HuH-7.5 (cell line): ENCODE data around the gene NOP16.

Experiments
- DNase-seq: peaks from one replicate; pipeline ENCODE4 v3.0.0; 2011; ENCODE audit warnings: low spot score

Gene NOP16

DNA sequence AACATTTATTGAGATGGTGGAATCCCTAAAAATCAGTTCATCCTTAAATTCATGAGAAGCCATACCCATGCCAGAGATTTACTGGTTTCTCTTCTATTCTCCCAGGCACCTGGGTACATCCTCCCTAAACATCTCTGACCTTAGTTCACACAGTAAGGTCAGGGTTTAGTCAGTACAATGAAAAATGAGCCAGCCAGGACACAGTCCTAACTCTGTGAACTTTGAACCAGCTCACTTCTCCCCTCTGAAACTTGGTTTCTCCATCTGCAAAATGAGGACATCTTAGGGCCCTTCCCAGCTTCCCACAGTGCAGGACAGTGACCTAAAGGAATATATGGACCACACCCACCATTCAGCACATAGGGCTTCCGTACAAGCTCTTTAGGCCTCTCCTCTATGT is 1.9 kb downstream of the NOP16 start:
- no peak for DNase-seq

GRCh38 chr5:176384991-176385390 is 3.4 kb downstream of the NOP16 start:
- DNase-seq = no peak

DNA sequence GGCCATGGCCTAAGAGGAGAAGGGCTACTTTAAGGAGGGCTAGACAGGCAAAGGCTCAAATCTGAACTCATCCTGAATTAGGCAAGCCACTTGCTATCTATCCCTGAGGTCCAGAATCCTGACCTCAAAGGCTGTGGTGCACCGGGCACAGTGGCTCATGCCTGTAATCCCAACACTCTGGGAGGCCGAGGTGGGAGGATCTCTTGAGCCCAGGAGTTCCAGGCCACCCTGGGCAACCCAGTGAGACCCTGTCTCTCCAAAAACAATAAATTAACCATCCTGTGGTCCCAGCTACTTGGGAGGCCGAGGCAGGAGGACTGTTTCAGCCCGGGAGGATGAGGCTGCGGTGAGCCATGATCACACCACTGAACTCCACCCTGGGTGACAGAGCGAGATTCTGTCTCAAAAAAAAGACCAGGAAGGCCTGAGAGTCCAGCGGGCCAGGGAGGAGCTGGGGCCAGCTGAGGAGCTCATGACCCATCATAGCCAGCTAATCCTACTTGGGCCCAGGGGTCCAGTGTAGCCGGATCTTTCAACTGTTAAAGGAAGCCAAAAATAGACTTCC is 4.0 kb downstream of the NOP16 start:
- DNase-seq = no peak

DNA sequence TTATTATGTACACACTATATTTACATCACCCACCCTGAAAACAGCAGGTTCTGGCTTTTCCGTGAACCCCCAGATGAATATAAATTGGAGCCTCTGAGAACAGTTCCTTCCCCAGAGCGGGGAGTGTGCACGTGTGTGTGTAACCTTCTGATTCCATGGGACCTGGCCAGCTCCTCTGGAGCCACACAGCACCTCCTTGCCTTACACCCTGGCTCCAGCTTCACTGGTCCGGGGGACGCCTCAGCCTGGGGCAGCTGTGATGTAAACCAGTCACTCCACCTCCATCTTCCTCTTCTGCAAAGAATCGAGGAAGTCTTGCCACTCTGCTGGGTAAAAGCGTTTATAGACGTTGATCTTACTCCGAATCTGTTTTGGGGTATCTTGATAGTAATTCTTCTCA is 4.4 kb downstream of the NOP16 start:
- no peak for DNase-seq

DNA sequence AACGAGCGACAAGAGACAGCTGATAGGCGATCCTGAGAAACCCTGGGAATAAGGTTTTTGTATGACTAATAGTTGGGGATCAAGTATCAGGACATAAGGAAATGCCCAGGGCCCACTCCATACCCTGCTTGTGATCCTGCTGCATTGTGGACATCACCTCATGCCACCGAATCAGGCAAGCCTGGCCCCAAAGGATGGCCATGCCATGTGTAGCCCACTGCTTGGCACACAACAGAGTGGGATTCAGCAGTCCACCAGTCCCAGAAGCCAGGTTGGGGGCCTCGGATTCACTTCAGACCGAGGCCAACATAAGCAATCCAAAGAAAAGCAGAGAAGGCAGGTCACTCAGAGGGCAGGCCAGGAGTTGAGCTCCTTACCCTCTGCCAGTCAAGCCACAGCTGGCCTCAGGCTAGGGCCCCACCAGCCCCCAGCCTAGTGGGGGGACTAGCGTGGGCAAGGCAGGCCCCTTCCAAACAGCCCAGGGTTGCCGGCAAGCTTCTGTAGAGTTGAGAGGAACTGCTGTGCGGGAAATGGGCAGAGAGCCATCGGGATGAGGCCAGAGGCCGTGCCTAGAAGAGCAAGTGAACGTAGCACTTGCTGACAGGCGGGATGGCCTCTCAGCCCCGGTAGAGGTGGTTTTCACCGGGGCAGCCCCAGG is 5.0 kb downstream of the NOP16 start:
- DNase-seq = no peak

GRCh38 chr5:176382721-176383120 is 5.7 kb downstream of the NOP16 start:
- no peak for DNase-seq

DNA sequence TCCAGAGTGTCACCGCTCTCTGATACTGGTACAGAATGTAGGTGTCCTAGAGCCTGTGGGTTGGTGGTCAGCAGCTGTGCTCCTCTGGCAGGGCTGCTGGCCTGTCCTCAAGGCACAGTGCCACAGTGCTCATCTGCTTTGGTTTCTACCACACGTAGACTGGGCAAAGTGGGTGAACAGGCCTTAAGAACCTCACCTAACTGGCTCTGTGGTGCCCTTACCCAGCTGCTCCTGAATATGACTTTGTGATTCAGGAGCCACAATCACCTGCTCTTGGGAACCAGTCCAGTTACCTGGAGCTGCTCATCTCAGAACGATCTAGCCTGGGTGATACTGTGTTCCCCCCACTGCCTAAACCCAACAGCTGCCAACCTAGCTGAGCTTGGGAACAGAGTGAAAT is 6.4 kb downstream of the NOP16 start:
- DNase-seq = no peak

DNA sequence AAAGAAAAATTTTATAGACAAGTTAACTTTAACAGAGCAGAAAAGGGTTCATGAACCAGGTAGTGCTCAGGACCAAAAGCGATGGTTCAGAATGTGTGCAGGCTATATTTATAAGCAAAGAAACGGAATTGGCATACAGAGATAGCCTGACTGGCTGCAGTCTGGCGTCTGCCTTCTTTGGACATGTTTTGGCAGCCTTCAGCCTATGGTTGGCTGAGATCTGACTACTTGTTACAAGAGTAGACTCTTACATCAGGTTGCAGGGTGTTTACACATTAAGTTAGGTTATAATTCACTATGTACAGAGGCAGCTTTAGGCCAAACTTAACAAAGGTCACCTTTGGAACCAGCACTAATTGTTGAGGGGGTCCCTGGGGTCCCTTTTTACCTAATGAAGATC is 7.0 kb downstream of the NOP16 start:
- no peak for DNase-seq

- no peak for DNase-seq
Measured at GRCh38 chr5:176379881-176380280, 8.5 kb downstream of the NOP16 start.

- no peak for DNase-seq
Measured at GRCh38 chr5:176373100-176373818, 15.1 kb downstream of the NOP16 start.

DNA sequence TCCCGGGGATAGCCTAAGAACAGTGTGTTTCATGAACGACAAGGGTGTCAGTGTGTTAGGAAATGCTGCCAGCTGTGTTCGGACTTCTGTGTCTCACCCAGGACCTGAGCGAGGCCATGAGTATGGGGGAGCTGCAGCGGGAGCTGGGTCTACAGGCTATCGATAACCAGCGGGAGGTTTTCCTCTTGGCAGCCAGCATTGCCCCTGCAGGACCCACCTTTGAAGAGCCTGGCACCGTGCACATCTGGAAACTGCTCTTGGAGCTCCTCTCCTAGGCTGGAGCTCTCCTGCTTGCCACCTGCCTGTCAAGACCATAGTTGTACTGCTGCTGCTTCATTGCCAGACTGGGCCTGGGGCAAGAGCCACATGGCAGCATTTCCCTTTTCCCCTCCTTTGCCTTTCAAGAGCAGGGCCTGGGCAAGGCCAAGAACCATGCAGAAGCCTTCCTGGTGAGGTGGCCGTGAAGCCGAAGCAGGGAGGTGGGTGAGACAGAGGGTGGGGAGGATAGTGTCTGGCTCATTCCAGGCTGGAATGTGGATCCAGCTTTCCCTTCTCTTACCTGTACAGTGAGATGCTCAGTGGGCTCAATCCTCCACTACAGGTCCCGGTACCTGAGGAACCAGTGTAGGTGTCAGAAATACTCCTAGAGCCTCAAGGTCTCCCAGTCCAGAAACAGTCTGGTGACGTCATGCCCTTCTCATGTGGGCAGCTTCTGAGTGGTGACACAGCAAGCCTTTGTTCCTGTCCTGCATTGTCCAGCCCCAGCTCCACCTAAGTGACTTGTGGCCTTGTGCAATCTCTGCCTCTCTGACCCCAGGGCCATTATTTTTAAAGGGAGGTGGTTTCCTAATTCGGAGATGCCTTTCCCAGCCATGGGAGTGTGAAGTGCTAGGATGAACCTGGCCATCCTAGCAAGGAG is 16.5 kb downstream of the NOP16 start:
- DNase-seq = peak; percentile 46

DNA sequence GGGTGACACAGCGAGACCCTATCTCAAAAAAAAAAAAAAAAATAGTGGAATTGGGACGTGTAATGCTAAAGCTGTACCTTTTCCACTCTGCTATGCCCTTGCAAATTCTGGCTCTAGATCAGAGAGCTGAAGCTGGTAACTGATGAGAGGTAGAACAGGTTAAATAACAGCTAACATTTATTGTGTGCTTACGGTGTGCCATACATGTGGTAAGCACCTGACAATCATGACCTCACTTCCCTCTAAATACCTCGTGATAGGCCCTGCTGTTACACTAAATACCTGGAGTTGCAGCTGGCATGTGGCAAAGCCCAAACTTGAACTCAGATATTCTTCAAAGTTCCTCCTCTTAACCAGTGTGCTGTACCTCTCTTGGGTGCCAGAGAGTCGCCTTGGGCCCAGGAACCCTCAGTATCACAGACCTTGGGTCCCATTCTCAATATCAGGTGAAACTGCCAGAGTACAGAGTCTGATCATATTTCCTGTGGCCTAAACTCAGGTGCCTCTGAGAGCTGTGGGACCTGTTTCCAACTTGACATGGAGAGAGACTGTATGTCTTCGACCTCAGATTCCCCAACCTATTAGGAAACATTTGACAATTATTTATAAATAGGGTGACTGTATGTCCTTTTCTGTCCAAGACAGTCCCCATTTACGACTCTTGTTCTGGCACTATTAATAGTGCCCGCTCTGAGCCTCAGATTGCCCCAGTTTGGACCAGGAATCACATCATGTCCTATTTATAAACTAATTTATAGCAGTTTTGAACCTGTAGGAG is 18.3 kb downstream of the NOP16 start:
- no peak for DNase-seq

DNA sequence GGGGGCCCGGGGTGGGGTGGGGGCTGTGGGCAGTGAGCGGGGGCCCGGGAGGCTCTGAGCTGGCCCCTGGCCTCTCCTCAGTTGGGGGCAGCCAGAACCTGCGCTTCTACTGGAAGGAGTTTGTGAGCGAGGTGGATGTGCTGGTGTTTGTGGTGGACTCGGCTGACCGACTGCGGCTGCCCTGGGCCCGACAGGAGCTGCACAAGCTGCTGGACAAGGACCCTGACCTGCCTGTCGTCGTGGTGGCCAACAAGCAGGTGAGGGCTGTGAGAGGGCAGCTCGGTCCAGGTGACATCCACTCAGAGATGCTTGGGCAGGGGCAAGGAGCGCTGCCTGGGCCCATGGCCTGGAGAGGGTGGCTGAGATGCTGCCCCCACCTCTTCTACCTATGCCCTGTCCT is 19.7 kb downstream of the NOP16 start:
- DNase-seq = no peak

DNA sequence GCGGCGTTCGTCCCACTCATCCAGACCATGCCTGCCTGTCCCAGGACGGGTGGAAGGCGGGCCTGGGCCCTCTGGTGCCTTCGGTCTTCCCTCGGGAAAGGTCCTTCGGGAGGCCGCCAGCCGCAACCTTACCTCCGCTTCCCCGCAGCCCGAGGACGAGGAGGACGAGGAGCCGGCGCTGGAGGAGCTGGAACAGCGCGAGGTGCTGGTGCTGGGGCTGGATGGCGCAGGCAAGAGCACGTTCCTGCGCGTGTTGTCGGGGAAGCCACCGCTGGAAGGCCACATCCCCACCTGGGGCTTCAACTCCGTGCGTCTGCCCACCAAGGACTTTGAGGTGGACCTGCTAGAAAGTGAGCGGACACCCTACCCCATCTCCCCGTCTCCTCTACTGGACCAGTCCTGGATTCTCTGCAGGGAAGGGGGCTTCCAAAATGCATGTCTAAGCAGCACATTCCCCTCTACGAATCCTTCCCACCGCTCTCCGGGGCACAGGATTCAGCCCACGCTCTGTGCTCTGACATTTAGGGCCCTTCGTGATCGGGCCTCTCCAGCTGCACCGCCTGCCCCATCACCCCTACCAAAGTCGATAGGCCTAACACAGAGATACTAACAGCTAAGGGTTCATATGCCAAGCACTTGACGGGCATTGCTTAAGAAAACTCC is 22.0 kb downstream of the NOP16 start:
- no peak for DNase-seq

DNA sequence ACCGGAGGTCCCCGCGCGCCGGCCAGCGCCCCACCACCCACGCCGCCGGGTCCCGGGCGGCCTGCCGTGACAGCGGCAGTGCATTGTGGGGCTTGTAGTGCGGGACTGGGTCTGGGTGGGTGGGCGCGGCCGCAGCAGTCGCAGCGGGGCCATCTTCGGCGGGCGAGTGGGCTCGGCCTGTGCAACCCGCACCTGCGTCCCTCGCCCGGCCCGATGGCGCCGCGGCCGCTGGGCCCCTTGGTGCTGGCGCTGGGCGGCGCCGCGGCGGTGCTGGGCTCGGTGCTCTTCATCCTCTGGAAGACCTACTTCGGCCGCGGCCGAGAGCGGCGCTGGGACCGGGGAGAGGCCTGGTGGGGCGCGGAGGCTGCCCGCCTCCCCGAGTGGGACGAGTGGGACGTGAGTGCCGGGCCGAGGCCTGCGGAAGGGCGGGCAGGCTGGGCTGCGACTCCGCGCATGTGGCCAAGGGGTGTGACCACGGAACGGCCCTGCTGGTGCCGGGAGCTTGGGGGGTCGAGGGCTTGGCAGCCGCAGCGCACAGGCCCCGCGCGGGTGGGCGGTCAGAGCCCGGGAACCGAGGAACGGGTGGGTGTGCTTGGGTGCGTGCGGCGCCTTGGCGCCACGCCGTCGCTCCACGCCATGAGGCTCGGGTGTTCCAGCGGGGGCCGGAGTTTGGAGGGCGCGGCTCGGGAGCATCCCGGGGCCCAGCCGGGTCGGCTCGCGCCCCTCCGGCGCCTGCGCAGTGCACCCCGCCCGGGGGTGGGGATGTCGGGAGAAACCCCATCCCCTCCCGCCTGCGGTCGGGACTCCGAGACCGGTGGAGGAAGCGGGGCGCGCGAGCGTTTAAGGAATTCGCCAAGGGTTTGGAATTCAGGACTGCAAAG is 22.8 kb downstream of the NOP16 start, which contains the start of gene ARL10:
ARL10 (plus strand) TSS at position 137 of the 881 bp plus-strand sequence; CDS start at position 214, 77 bp downstream.
- peak; percentile 63 for DNase-seq

GRCh38 chr5:176364765-176365350 is 23.5 kb downstream of the NOP16 start:
- DNase-seq = no peak

DNA sequence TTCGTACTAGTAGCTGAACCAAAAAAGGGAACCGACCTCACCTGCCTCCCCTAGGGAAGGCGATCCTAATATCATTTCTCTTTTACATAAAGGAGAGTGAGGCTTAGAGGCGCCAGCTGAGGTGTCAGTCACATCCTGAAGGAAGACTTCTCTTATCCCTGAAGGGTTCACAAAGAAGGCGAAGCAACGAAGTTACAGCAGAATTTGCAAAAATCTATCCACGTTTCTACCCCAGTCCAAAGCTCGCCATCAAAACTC is 26.2 kb downstream of the NOP16 start:
- no peak for DNase-seq

GRCh38 chr5:176361437-176362232 is 26.8 kb downstream of the NOP16 start, which contains the start of gene KIAA1191:
Gene KIAA1191, minus strand, starts transcription at chr5:176361764. Its CDS starts 2,256 bp downstream, at chr5:176359508.
- peak; percentile 90 for DNase-seq

DNA sequence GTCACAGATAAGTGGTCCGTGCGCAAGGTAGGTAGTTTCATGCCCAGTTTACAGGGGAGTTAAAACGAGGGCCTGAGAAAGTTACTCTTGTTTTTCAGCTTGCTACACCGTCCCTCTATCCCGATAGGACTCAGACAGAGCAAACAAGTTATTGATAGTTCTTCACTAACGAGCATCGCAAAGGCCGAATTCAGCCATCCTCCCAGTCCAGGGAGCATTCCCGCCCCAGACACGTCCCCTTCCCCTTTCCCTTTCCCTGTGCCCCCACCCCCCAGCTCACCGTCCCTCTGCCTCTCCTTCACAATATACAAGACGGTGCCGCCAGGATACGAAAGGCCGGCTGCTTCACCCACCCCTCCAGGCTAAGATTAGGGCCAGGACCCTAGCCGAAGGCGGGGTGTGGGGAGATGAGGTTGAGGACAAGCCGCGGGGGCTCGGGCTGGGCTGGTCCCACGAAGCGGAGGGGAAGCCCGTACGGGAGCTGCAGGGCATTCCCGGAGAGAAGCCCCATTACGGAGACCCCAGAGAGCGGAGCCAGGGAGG is 27.4 kb downstream of the NOP16 start:
- DNase-seq = no peak
